ENCODE data around the gene NCKAP5.
A peak's percentile ranks its signal among the peaks of the same experiment; 100 is the strongest.

NCKAP5 gene

DNA sequence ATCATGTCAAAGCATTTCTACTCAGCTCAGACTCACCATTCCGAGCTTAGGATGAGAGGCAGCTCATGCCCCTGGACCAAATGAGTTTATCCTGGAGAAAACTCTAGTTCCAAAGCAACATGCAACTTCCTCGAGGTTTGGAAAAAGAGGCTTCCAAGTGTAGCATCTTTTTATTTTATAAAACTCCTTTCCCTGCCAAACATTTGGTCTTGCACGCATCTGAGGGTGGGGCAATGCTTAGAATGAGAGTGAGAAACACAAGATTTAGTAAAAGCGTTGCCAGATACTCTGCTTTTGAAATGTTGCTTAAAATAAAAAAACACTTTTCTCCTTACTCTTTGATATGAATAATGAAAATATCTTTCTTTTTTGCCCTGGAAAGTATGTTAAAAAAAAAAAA lies 151.5 kb downstream of the NCKAP5 start:
- no peak for DNase-seq

DNA sequence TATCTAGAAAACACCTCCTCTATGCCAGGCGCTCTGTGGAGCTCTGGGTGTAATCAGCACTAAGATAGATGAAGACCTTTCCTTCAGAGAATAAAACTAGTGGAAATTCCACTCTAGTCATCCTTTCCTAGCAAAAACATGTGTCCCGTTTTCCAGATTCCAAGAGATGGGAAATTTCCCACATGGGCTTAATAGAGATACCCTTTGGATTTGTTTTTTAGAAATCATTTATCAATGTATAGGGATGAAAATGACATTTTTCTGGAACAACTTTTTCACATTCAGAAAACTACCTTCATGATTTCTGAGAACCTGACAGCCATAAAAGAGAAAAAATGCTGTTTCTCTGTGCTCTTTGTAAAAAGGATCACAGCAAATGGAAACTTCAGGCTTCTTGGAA lies 152.1 kb downstream of the NCKAP5 start:
- no peak for DNase-seq

DNA sequence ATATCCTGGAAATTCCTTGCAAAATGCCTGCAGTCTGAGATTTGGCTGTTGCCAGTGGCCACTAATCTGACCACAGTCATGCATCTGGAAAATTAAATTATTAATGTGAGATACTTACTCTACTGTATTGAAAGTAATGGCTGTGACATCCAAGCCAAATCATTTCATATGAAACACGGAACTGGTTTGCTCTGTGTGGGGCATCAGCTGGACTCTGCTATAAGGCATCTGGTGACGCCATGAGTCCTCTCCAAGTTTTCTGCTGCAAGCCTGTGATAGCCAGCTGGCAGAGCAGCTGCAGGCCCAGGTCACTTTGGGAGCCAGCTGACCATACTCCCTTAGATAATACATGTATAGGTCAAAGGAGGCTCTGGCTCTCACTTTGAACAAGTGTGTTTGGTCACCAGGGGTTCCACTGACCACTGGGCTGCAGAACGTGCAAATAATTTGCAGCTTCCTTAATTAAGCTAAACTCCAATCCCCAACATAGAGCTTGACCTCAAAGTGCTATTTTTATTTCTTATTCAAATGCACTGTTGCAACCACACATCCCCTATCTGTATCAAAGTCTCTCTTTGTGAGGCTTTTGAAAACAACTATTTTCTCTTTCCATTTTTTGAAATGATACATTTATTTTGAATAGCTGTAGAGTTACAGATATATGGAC lies 152.9 kb downstream of the NCKAP5 start:
- DNase-seq = no peak

DNA sequence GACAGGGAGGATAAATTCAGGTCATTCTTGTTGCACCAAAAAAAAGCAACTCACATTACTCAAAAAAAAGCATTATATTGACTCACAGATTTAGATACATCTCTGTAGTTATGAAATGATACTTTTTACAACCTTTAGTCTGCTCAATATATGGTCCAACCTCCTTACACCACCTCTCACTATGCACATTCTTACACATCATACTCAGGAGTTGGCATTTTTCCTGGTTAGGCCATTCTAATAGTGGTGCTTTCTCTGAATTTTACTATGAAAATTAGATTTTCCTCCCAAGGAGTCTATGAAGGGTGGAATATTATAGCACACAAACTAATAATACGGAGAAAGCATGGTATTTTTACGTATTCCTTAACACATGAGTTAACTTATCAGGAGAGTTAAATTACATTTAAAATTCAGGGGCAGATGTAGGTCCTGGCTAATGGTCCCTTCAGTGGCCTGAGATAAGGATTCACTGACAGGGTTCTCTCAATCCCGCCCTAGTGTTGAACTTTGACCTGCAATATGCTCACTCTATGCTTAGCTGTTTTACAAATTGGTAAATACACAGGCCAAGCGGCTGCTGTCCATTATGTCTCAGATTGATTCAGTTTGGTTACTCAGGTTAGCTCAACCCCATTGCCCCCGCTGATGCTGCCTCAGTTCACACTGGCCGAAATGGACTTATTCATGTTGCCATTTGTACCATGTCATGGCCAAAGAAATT lies 153.6 kb downstream of the NCKAP5 start:
- no peak for DNase-seq

DNA sequence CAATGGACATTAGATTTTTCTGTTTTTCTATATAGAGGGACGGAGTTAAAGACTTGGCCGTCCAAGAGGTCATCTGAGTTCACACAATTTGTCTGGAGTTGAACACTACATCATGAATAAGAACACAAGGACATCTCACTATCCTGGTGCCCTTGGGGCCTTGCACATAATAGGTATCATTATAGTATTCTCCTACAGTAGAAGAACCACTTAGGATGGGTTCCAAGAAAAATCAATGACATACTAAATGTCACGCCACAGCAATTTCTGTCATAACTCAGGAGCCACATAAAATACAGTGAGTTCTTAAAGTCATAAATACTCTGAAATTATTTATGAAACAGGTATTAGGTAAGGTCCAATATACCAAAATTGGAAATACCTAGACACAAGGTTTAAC lies 154.4 kb downstream of the NCKAP5 start:
- no peak for DNase-seq

DNA sequence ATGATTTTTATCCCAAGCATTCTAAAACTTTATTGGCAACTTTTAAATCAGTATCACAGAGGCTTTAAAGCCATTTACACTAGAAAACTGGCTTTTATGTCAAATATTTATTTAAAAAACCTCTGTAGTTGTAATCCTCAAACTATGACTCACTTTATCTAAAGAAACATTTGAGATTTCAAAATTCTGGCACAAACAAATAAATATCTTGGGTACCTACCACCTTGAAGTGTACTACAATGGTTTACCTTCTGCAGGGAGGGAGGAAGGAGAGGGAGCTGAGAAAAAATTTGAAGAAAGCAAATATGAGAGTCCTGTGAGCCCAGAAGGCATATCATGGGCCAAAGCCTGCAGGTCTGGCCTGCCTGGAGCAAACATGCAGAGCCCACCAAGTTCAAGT lies 155.6 kb downstream of the NCKAP5 start:
- DNase-seq = no peak

DNA sequence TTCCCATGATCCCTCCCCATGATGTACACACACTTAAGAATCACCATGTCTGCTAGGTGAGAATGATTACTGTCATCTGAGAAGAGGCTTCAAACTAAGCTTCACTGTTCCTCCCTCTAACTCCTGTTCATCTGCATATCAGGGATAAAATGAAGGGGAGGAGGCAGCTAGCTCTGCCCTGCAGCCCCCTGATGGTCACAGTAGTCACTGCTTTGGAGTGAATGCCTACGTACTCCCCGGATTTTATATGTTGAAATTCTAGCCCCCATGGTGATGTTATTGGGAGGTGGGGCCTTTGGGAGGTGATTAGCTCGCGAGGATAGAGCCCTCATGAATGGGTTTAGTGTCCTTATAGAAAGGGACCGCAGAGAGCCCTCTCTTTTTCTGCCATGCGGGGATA lies 156.4 kb downstream of the NCKAP5 start:
- no peak for DNase-seq

DNA sequence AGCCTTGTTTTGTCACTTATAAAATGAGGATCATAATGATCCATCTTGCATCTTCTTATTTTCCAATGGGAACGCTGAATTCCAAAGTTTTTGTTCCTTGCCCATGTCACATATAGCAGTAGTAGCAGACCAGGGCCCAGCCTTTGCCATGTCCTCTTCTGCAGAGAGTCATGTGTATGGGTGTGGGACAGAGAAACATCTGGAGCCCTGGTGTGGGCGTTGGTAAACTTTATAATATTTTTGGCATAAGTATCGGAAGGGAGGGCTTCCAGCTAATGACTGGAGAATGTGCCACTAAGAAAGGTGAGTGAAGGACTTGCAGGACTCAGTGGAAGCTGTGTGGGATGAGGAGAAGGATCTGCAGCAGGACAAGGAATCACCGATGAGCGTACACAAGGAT lies 157.2 kb downstream of the NCKAP5 start:
- DNase-seq = no peak

DNA sequence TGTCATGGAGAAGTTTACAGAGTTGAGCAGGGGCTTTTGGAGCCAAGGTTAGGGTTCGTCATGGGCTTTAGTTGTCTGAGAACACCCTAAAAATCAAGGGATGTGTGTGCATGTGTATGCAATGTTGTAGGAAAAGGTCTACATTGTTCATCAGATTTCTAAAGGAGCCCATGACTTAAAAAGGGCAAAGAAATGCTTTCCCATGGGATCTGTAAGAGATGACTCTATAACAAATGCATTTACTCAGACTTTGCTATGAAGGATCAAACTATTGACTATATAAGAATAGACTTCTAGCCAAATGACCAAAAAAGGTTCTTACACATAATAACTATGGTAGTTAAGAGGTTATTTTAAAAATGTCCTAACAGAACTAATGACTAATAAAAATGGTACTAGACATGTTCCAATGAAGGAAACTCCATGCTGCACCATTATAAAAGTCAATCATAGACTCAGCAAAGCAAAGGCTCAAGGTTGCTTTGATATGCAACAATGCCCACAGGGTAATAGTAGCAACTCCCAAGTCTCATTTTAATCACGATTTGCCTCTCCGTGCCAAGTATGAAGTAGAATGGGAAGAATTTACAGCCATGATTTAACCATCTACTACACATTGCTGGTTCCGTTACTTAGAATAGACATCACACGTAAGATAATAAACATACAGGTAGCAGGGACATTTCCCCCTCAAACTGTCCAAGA lies 158.5 kb downstream of the NCKAP5 start:
- no peak for DNase-seq

DNA sequence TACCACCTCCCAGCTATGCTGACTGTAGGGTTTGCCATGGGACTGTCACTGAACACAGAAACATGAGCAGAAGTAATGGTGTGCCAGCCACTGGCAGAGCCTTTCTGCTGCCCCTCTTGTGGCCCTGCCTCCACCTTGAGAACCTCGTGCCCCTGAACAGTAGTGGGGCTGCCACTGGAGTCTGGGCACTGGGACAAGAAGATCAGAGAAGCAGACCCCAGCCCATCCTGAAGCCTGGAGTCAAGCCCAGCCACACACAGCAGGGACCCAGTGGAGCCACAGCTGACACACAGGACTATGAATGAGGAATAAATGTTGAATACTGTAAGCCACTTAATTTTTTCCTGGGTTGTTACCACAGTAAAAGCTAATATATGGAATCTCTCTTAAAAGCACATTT lies 159.6 kb downstream of the NCKAP5 start:
- DNase-seq = no peak

DNA sequence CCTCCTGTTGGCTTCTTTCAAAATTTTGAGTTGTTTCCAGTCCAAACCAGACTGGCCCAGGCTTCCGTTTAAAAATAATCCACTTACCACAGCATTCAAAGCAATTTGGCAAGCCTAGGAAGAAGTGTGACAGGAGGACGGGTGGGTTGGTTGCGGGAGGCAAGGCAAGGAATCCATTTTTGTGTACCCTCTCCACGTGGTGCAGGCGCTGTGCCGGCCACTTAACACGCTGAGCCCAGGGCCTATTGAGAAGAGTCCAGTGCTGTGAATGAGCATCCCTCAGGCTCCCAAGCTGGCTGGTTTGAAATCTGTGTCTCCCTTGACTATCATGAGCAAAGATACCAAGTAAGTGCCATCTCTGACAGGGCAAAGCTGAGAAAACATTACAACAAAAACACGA lies 160.9 kb downstream of the NCKAP5 start:
- DNase-seq = no peak

DNA sequence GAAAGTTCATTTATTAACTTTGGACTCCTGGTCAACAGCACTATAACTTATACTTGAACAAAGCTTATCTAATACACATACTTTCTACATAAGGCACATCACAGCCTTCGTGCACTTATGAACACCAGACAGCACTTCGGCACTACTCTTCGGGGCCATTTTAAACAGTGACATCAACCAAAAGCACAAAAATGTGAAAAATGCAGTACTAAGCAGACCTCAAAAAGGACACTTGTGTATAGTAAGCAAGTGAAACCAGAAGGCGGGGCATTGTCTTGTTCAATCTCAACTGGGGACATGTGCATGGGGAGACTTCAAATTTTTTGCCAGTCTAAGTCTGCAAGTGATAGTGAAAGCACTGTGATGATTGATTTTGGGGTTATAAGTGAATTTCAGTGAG lies 163.0 kb downstream of the NCKAP5 start:
- DNase-seq = no peak

DNA sequence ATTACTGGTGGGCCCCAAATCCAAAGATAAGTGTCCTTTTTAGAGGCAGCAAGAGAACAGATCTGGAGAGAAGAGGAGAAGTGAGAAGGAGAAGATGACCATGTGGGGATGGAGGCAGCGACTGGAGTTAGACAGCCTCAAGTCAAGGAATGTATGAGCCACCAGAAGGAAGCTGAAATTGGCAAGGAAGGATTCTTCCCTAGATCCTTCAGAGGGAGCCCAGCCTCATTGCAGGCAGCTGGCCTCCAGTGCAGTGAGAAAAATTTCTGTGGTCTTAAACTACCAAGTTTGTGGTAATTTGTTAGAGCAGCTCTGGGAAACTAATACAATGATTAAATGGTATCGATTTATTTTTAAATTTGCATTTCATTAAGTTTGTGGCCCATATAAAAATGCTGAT lies 167.9 kb downstream of the NCKAP5 start:
- DNase-seq = no peak

DNA sequence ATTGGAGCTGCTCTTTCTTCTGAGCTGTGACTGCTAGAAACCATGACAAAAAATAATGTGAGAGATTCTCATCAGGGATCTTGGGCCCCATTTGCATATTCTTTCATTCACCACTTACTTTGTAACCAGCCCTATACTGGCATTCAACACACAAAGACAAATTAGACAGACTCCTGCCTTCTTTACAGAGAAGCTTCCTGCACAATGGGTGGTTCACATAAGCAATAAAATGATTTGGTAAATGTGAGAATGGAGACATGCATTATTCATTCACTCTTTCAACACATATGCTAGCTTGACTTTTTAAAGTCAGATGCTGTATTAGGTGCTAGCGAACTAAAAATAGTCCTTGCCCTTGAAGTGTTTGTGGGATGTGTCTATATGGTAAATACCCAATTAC lies 174.4 kb downstream of the NCKAP5 start:
- DNase-seq = no peak

DNA sequence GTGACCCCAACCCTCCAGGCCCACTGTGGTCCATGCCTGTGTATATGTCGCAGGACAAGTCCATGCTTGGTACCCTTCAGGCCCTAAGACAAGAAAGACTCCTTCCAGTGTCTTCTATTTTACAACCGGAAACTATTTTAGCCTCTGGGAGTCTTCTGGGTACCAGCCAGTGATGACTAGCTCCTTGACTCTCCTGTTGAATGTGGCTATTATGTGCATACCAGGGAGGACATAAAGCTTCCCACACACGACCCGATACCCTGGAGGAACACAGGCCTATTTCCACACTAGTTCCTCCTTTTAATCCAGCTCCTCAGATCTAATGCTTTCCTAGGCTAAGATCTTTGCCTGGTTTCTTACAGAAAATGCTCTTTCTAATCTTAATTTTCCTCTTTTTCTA lies 178.1 kb downstream of the NCKAP5 start:
- no peak for DNase-seq

DNA sequence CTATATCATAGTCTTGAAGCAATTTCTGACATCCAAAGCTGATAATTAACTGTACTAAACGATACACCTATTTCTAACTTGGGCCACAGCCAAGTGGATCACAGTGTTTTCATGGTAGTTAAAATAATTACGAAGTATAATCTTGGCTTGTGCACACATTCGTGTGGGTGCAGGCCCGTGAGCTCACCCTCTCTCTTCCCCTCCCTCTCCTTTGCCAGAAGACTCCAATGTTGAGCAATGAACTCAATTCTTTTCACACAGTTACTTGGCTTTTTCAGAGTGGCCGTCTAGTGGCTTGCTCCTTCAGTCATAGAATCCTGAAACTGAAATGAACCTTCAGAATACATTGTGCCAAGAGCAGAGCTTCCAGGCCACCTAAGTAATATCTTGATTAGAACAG lies 178.7 kb downstream of the NCKAP5 start:
- DNase-seq = peak in 1 of 2 experiments; percentile 48

DNA sequence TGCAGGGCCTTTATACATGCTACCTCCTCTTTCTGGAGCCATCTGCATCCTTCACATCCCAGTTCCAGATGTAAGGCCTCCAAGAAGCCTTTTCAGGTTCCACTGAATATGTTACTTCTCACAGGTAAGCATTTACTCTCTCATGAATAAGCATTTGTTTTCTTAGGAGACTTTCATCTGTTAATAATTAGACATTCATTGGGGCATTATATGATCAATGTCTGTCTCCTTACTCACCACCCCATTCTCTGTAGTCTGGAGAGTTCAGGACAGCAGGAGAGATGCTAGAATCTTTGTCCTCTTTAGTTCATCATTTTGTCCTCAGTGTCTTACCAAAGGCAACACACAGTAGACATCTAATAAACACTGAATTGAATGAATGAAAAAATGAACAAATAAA lies 185.7 kb downstream of the NCKAP5 start:
- no peak for DNase-seq

DNA sequence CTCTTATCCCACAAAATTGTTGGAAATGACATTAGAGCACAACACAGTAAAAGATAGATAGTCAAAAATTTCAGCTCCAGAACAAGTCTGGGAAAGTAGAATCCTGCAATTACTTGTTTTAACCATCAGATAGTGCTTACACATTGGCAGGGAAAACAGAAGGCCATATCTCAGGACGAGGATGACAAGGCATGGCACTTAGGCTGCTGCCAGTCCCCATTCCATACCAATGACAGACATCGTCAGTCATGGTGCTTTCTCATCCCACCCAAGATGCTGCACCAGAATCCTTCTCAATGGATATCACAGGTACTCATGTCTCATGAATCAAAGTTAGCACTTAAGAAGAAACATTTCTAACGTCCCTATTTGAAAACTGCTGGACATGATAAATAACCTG lies 187.3 kb downstream of the NCKAP5 start:
- no peak for DNase-seq

DNA sequence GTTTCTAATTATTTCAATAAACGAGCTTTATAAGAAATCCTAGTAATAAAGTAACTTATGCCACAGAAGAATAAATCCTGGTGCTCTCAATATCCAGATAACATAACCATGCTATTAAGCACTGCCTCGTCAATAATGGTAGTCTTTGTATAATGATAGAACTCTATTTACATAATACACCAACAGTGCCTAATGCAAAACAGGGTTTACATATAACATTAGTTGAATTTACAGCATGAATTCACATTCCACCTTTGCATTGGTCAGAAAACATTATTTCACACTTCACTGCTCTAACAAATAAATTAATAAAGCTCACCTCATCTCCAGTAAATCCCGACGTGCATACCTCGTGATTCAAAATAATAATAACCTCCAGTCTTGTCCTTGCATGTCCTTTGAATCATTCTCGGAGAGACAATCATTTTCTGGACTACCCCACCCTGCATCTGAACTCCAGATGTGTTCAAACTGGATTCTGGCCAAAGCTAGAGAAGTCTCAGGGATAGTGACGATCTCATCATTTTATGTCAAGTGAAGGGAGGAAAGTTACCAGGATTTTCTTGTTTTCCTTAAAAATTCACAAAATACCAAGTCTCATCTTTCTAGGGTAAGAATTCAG lies 189.2 kb downstream of the NCKAP5 start:
- no peak for DNase-seq

DNA sequence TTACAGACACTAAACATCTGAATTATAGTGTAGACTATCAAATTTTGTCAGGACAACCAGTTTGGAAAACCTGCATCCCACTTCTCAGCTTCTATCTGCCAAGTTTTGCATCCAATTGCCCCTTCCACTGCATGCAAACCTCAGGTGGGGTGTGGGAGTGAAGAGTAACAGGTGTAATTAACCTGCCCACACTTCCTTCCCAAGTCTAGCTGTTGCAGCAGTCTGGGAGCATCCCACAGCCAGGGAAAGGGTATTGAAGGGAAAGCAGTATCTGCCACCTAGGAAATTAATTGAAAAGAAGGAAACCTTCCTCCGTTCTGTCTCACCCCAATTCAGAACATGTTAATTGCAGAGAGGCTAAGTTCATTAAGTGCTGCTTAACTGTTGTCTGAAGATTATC lies 189.9 kb downstream of the NCKAP5 start:
- DNase-seq = no peak

DNA sequence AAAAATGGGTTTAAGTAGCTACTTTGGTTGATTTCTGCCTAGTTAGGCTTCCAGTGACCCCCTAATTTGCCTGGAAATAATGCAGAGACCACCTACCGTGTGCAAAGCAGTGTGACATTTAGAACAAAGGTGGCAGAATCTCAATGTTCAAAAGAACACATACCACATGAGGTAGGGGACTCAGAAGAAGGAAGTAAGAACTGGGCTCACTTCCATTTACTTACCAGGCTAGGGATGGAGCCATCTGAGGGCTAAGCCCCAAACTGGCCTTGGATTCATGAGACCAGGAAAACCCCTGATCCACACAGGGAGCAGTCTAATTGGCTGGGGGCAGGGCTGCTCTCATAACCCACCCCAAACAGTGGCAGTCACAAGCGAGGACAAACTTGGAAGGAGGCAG lies 190.7 kb downstream of the NCKAP5 start:
- DNase-seq = no peak

DNA sequence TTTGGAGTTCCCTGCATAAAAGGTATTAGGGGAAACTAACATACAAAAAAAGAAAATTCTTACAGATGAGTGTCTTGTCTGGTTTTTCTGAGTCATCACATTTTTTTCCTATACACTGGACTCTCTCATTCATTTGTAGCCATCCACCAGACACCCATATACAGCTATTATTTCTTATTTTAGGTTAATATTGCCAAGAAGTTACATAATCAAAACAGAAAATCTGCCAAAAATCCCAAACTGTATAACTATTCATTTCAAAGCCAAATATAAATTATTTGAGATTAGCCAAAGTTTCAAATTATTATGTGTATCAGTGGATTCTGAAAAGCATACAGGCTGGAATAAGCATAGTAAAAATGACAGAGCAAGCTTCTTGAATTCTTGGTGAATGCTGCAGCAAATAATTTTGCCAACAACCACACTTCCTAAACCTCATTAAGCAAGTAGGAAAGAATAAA lies 191.2 kb downstream of the NCKAP5 start:
- DNase-seq = no peak

DNA sequence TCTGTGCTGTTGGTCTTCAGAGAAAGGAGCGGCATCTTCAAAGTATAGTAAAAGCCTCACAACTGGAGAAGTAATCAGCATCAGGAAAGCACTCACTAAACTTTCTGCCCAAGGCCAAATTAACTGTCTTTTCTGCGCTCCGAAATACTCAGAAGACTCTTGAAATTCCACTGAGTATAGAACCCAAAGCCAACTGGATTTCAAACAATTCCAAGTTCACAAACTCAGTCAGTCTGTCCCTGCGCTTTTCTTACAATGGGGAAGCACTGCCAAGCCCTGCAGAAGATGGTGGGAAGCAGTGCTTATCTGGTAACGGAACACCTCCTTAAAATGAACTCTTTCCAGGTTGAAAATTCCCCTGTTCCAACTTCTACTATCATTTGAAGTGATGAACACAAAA lies 193.5 kb downstream of the NCKAP5 start:
- no peak for DNase-seq

DNA sequence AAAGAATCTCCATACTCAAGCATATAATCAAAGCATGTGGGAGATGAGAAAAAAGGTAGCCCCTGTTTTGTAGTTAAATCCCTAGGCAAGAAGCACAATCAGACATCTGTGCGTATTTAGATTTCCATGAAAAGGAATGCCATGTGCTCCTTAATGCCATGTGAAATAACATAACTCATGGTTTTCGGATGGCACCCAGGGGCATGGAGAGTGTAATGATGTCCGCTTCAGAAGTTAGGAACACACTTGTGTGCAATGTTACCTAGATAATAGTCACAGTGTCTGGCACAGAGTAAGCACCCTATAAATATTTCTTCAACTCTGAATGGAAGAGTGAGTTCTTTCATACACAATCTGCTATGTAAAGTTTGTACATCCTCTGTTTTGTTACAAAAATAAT lies 197.0 kb downstream of the NCKAP5 start:
- DNase-seq = no peak
